Measurements from ENCODE around the gene SNED1.

SNED1 gene

DNA sequence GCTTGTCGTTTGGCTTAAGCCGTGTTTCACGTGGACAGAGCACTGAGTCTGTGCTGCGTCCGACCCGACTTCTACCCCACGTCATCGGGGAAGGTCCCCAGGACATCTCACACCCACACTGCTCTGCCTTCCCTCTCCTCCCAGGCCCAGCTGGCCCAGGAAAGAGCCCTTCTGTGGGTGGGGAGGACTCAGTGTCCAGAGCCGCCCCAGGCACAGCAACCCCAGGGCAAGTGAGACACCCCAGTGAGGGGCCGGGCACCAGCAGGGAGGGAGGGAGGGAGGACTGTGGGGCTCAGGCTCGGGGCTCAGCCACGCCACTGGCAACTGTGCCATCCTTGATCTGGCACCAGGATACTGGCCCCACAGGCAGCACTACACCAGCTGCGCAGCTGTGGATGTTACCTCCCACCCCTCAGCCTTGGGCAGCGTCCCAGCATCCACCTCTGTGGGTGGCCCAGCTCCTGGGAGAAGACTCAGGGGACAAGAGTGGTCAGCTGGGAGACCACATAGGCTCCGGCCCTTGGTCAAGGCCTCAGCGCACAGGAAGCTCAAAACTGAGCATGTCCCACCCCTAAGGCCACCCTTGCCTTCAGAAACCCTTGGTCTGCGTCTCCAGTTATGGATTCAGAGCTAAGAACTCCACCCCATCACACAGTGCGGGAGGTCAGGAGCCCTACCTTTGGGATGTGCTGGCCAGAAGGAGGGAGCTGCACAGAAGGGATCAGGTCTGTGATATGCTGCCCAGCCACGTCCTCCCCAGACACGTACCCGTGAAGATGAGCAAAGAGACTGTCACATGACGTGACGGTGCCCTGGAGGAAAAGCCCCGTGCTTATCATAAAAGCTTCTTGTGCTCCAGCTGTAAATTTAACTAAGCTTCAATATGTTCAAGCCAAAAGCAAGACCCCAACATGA is 139.1 kb downstream of the SNED1 start:
- no peaks in the 10 kb centered on the region for H3K27me3 ChIP-seq (replicated peaks; ENCODE audit: control insufficient read depth, insufficient read depth, low read length)
- peaks cover 32% of the 10 kb centered on the region for H3K36me3 ChIP-seq (ENCODE audit: control insufficient read depth, insufficient read depth, low read length)
- TF ChIP-seq CTCF (IDR thresholded peaks at IDR 0.05; ENCODE audit: insufficient read depth, low read length, poor library complexity, severe bottlenecking), result no peak
- no peak for DNase-seq (ENCODE audit: extremely low read depth, insufficient read length)
- no peak overlapping the region for H3K4me3 ChIP-seq (replicated peaks; ENCODE audit: low read depth, low read length)

- no peak for TF ChIP-seq CTCF (IDR thresholded peaks at IDR 0.05; ENCODE audit: insufficient read depth, low read length, poor library complexity, severe bottlenecking)
- H3K4me3 ChIP-seq (replicated peaks; ENCODE audit: low read depth, low read length), result no peak overlapping the region
- DNase-seq (ENCODE audit: extremely low read depth, insufficient read length), result no peak
- H3K27me3 ChIP-seq (replicated peaks; ENCODE audit: control insufficient read depth, insufficient read depth, low read length), result no peaks in the 10 kb centered on the region
- peaks cover 31% of the 10 kb centered on the region for H3K36me3 ChIP-seq (ENCODE audit: control insufficient read depth, insufficient read depth, low read length)
Observed at GRCh38 chr2:241138471-241138870, 140.1 kb downstream of the SNED1 start.

- no peak for TF ChIP-seq CTCF (IDR thresholded peaks at IDR 0.05; ENCODE audit: insufficient read depth, low read length, poor library complexity, severe bottlenecking)
- H3K36me3 ChIP-seq (ENCODE audit: control insufficient read depth, insufficient read depth, low read length), result peaks cover 31% of the 10 kb centered on the region
- no peaks in the 10 kb centered on the region for H3K27me3 ChIP-seq (replicated peaks; ENCODE audit: control insufficient read depth, insufficient read depth, low read length)
- no peak for DNase-seq (ENCODE audit: extremely low read depth, insufficient read length)
- H3K4me3 ChIP-seq (replicated peaks; ENCODE audit: low read depth, low read length), result no peak overlapping the region
Observed at GRCh38 chr2:241139531-241140444, 141.4 kb downstream of the SNED1 start.

GRCh38 chr2:241140445-241140840 is 142.0 kb downstream of the SNED1 start:
- no peak for TF ChIP-seq CTCF (IDR thresholded peaks at IDR 0.05; ENCODE audit: insufficient read depth, low read length, poor library complexity, severe bottlenecking)
- peaks cover 29% of the 10 kb centered on the region for H3K36me3 ChIP-seq (ENCODE audit: control insufficient read depth, insufficient read depth, low read length)
- no peak for DNase-seq (ENCODE audit: extremely low read depth, insufficient read length)
- no peaks in the 10 kb centered on the region for H3K27me3 ChIP-seq (replicated peaks; ENCODE audit: control insufficient read depth, insufficient read depth, low read length)
- H3K4me3 ChIP-seq (replicated peaks; ENCODE audit: low read depth, low read length), result no peak overlapping the region

DNA sequence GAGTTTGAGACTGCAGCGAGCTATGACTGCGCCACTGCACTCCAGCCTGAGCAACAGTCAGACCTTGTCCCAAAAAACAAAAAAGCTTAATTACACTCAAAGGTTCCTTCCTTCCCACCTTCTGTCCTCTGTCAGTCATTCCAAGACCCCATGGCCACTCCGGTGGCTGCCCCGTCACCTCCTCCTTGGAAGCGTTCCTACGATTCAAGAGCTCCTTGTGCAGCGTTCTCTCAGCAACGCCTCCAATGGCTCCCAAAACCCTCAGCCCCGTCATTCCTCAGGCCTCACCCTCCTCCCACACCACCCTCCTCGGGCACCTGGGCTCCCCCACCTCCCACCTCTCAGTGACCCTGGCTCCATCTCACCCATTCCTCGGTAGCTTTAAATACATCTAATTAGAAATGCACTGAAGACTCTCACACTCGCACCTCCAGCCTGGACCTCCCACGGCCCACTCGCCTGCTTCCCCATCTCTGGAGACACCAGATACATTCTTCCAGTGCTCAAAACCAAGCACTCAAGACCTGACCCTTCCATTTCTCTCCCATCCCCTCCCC is 142.9 kb downstream of the SNED1 start:
- H3K27me3 ChIP-seq (replicated peaks; ENCODE audit: control insufficient read depth, insufficient read depth, low read length), result no peaks in the 10 kb centered on the region
- DNase-seq (ENCODE audit: extremely low read depth, insufficient read length), result no peak
- no peak for TF ChIP-seq CTCF (IDR thresholded peaks at IDR 0.05; ENCODE audit: insufficient read depth, low read length, poor library complexity, severe bottlenecking)
- peaks cover 25% of the 10 kb centered on the region for H3K36me3 ChIP-seq (ENCODE audit: control insufficient read depth, insufficient read depth, low read length)
- no peak overlapping the region for H3K4me3 ChIP-seq (replicated peaks; ENCODE audit: low read depth, low read length)

Data from GM06990 (cell line).